CD4-positive, alpha-beta T cell (primary cell): ENCODE results near the gene SYTL3. TPM values are rescaled to one million over a fixed set of nuclear protein-coding genes. Genes with fewer than 3 reads are reported as not detected.

ENCODE experiments used
- ATAC-seq: fragments of 200-7000 bp; cut with Tn5 transposase; one replicate; pipeline ENCODE4 v1.10.0; 2022; ENCODE audit warnings: mild to moderate bottlenecking; ENCODE audit not compliant: poor library complexity
- CTCF ChIA-PET: fragments of 350-600 bp; sonication (Branson Sonifier 250); formaldehyde crosslinking; loops from one replicate; lab custom pipeline; 2021; ENCODE audit warnings: antibody characterized with exemption, inconsistent platforms; lab: Charles Lee
- POLR2A ChIA-PET: fragments of 350-600 bp; sonication (Branson Sonifier 250); formaldehyde crosslinking; loops from one replicate; lab custom pipeline; 2021; ENCODE audit warnings: antibody characterized with exemption, inconsistent platforms; lab: Charles Lee
- DNase-seq, 14 experiments: peaks; one replicate each; pipeline ENCODE4 v3.0.0-alpha.2; 2013 to 2020; ENCODE audit warnings: mixed read lengths in 2 of 14
- H3K27ac ChIP-seq, 2 donors: one replicate each; pipeline versions ENCODE4 v1.5.1 to v1.7.0; 2013; ENCODE audit warnings: low read length in 2 of 2, low read depth in 1 of 2, mild to moderate bottlenecking in 1 of 2
- H3K27me3 ChIP-seq, 2 experiments: 1 replicate in 1 of 2; 2 replicates in 1 of 2; pipeline versions ENCODE4 v1.6.1 to v1.7.0; 2013; ENCODE audit warnings: low read length in 2 of 2, control low read depth in 1 of 2, mild to moderate bottlenecking in 1 of 2, moderate library complexity in 1 of 2; ENCODE audit not compliant: insufficient read depth in 2 of 2, control insufficient read depth in 1 of 2
- H3K36me3 ChIP-seq: one replicate; pipeline ENCODE4 v1.6.1; 2013; ENCODE audit warnings: low read length, control low read depth; ENCODE audit not compliant: insufficient read depth
- H3K4me1 ChIP-seq: one replicate; pipeline ENCODE4 v1.6.1; 2013; ENCODE audit warnings: low read length, control low read depth; ENCODE audit not compliant: insufficient read depth
- H3K4me3 ChIP-seq: one replicate; pipeline ENCODE4 v1.5.1; 2013; ENCODE audit warnings: mild to moderate bottlenecking, low read length, moderate library complexity
- H3K9me3 ChIP-seq, 2 experiments: 1 replicate in 1 of 2; 2 replicates in 1 of 2; pipeline versions ENCODE4 v1.6.1 to v1.7.0; 2013; ENCODE audit warnings: low read length in 2 of 2, mild to moderate bottlenecking in 2 of 2, control low read depth in 1 of 2, moderate library complexity in 1 of 2; ENCODE audit not compliant: control insufficient read depth in 1 of 2, insufficient read depth in 1 of 2
- H3K27ac Mint-ChIP-seq: one replicate; pipeline ENCODE4 v1.8.0; 2020; ENCODE audit warnings: mixed read lengths
- H3K27me3 Mint-ChIP-seq: one replicate; pipeline ENCODE4 v1.8.0; 2021; ENCODE audit warnings: mixed read lengths
- H3K36me3 Mint-ChIP-seq: one replicate; pipeline ENCODE4 v1.8.0; 2021; ENCODE audit warnings: low read depth, mixed read lengths
- H3K4me1 Mint-ChIP-seq: one replicate; pipeline ENCODE4 v1.8.0; 2021; ENCODE audit warnings: low read depth, mixed read lengths
- H3K4me3 Mint-ChIP-seq: one replicate; pipeline ENCODE4 v1.8.0; 2020; ENCODE audit warnings: mild to moderate bottlenecking, mixed read lengths
- H3K9me3 Mint-ChIP-seq: one replicate; pipeline ENCODE4 v1.8.0; 2020; ENCODE audit warnings: mixed read lengths
- CTCF ChIP-seq: fragments of 200-600 bp; IDR thresholded peaks from one replicate; pipeline ENCODE4 v1.8.0; 2022; ENCODE audit warnings: antibody characterized with exemption, mild to moderate bottlenecking
- intact Hi-C, 2 experiments: fragments of 100-400 bp; cut with DNase I in 1 of 2; cut with micrococcal nuclease in 1 of 2; formaldehyde crosslinking; loops; one replicate each; pipeline versions ENCODE4 v1.15.1 to v1.9.0; 2023 to 2025; cut with DNase I, micrococcal nuclease
- total RNA-seq, 174 experiments: library from RNA in 2 of 174; stranded (reverse) in 2 of 174; gene quantifications; one replicate each; pipeline ENCODE4 v1.2.3 and lab custom pipeline; 2021 to 2026

The SYTL3 gene
- total RNA-seq, 2 experiments from 2014 or later = 41.2 to 42.7 TPM

- intact Hi-C loops = no loop called here
- Histone ChIP-seq H3K4me3 (peak overlapping the region; percentile 24), H3K9me3 (no peaks in the 10 kb centered on the region), H3K27me3 (no peaks in the 10 kb centered on the region), H3K27ac (peak overlapping the region in 1 of 2 donors; percentile 22), H3K4me1 (peaks cover 24% of the 10 kb centered on the region), H3K36me3 (peaks cover 71% of the 10 kb centered on the region)
- Mint-ChIP-seq H3K27me3 (no peaks in the 10 kb centered on the region), H3K27ac (peak overlapping the region; percentile 91), H3K9me3 (no peaks in the 10 kb centered on the region), H3K4me1 (peaks cover 38% of the 10 kb centered on the region), H3K36me3 (peaks cover 68% of the 10 kb centered on the region), H3K4me3 (peak overlapping the region; percentile 82)
- POLR2A ChIA-PET = interaction anchor here (0.6 to 2.4 kb wide), 7 partner anchors 10 to 104 kb away, joined by 3 to 10 read pairs (median 6); partner anchors contain the start of genes DYNLT1 and SYTL3
- no peak for TF ChIP-seq CTCF
- CTCF ChIA-PET = interaction anchor here (6.1 kb wide), 1 partner anchor 27 kb away, joined by 52 read pairs; no protein-coding TSS in a partner anchor
- DNase-seq (peak in 5 of 14 experiments; percentile 37 to 54 (median 44)), ATAC-seq (peak; percentile 58)
Measured at GRCh38 chr6:158662954-158663624, 13.2 kb downstream of the SYTL3 start.

- Histone ChIP-seq H3K36me3 (peaks cover 71% of the 10 kb centered on the region), H3K27me3 (no peaks in the 10 kb centered on the region), H3K9me3 (no peaks in the 10 kb centered on the region), H3K4me1 (peaks cover 24% of the 10 kb centered on the region), H3K27ac (peak overlapping the region in 1 of 2 donors; percentile 22), H3K4me3 (peak overlapping the region; percentile 24)
- H3K36me3 Mint-ChIP-seq = peaks cover 73% of the 10 kb centered on the region
- no peak for TF ChIP-seq CTCF
- no peaks in the 10 kb centered on the region for H3K27me3 Mint-ChIP-seq
- no peak for ATAC-seq
- H3K4me3 Mint-ChIP-seq = peak overlapping the region; percentile 82
- POLR2A ChIA-PET = interaction anchor here (0.6 to 2.4 kb wide), 5 partner anchors 14 to 104 kb away, joined by 3 to 10 read pairs (median 6); partner anchors contain the start of genes DYNLT1 and SYTL3
- H3K9me3 Mint-ChIP-seq = no peaks in the 10 kb centered on the region
- CTCF ChIA-PET = interaction anchor here (6.1 kb wide), 1 partner anchor 27 kb away, joined by 52 read pairs; no protein-coding TSS in a partner anchor
- peak overlapping the region; percentile 91 for H3K27ac Mint-ChIP-seq
- intact Hi-C loops = loop anchor here in 1 of 2 experiments (2.0 kb wide), 1 partner anchor 17 kb away; no protein-coding TSS in a partner anchor
- DNase-seq = no peak
- H3K4me1 Mint-ChIP-seq = peaks cover 37% of the 10 kb centered on the region
Measured at GRCh38 chr6:158663625-158664165, 13.8 kb downstream of the SYTL3 start.

GRCh38 chr6:158665332-158665731 lies 15.5 kb downstream of the SYTL3 start:
- DNase-seq (no peak), ATAC-seq (no peak)
- no peak overlapping the region for H3K4me3 Mint-ChIP-seq
- no peaks in the 10 kb centered on the region for H3K9me3 Mint-ChIP-seq
- intact Hi-C loops = loop anchor here in 1 of 2 experiments (2.0 kb wide), 1 partner anchor 15 kb away; no protein-coding TSS in a partner anchor
- peaks cover 17% of the 10 kb centered on the region for H3K4me1 ChIP-seq
- H3K27ac ChIP-seq = no peak overlapping the region
- peaks cover 81% of the 10 kb centered on the region for H3K36me3 Mint-ChIP-seq
- H3K27me3 ChIP-seq = no peaks in the 10 kb centered on the region
- H3K36me3 ChIP-seq = peaks cover 70% of the 10 kb centered on the region
- H3K9me3 ChIP-seq = no peaks in the 10 kb centered on the region
- no peak for TF ChIP-seq CTCF
- H3K4me1 Mint-ChIP-seq = peaks cover 30% of the 10 kb centered on the region
- no peak overlapping the region for H3K27ac Mint-ChIP-seq
- CTCF ChIA-PET = no interaction called here
- POLR2A ChIA-PET = interaction anchor here (0.9 kb wide), 1 partner anchor 16 kb away, joined by 3 read pairs; the partner anchor contains the start of gene SYTL3
- H3K27me3 Mint-ChIP-seq = no peaks in the 10 kb centered on the region
- no peak overlapping the region for H3K4me3 ChIP-seq
